GM19395 (cell line): ENCODE results near the gene HPCAL1.

Experiments
- ATAC-seq: cut with Tn5 transposase; IDR thresholded peaks from one replicate; pipeline ENCODE4 v1.9.1; 2021; ENCODE audit warnings: mild to moderate bottlenecking, moderate library complexity; ENCODE audit not compliant: unreplicated experiment

The HPCAL1 gene

GRCh38 chr2:10320575-10320931, 17.8 kb downstream of the HPCAL1 start:
- ATAC-seq: no peak

- no peak for ATAC-seq
These were observed 18.2 kb downstream of the HPCAL1 start for GRCh38 chr2:10320933-10321332.

GRCh38 chr2:10321622-10322021, 18.9 kb downstream of the HPCAL1 start:
- ATAC-seq: no peak

GRCh38 chr2:10322481-10322880, 19.8 kb downstream of the HPCAL1 start:
- ATAC-seq: no peak

- ATAC-seq: no peak
These were observed 20.3 kb downstream of the HPCAL1 start for GRCh38 chr2:10322973-10323372.

GRCh38 chr2:10323535-10323934, 20.8 kb downstream of the HPCAL1 start:
- no peak for ATAC-seq

- ATAC-seq: no peak
These were observed 21.6 kb downstream of the HPCAL1 start for GRCh38 chr2:10324095-10324832.

- no peak for ATAC-seq
These were observed 22.8 kb downstream of the HPCAL1 start for GRCh38 chr2:10325278-10326145.

- no peak for ATAC-seq
These were observed 23.5 kb downstream of the HPCAL1 start for GRCh38 chr2:10326151-10326616.

GRCh38 chr2:10326707-10327594, 24.2 kb downstream of the HPCAL1 start:
- no peak for ATAC-seq

- ATAC-seq: no peak
These were observed 25.4 kb downstream of the HPCAL1 start for GRCh38 chr2:10327896-10328669.

GRCh38 chr2:10328670-10329579, 26.2 kb downstream of the HPCAL1 start:
- no peak for ATAC-seq

- ATAC-seq: no peak
These were observed 26.8 kb downstream of the HPCAL1 start for GRCh38 chr2:10329580-10329879.

- ATAC-seq: no peak
These were observed 27.4 kb downstream of the HPCAL1 start for GRCh38 chr2:10329880-10330699.

- no peak for ATAC-seq
These were observed 28.0 kb downstream of the HPCAL1 start for GRCh38 chr2:10330700-10331026.

- peak; percentile 58 for ATAC-seq
These were observed 28.5 kb downstream of the HPCAL1 start for GRCh38 chr2:10331027-10331701.

- ATAC-seq: peak; percentile 67
These were observed 29.1 kb downstream of the HPCAL1 start for GRCh38 chr2:10331702-10332401.
